Adipocyte (in vitro differentiated cells): ENCODE results near the gene SCN10A.

Experiments
- DNase-seq: peaks from one replicate; pipeline ENCODE4 v3.0.0-alpha.2; 2015; ENCODE audit warnings: low read depth
- H3K27me3 ChIP-seq: replicated peaks from 2 replicates; pipeline ENCODE4 v1.7.0; 2013; ENCODE audit warnings: mild to moderate bottlenecking, low read length, moderate library complexity; ENCODE audit not compliant: control insufficient read depth, insufficient read depth
- H3K36me3 ChIP-seq: 2 replicates; pipeline ENCODE4 v1.7.0; 2013; ENCODE audit warnings: low read length, mild to moderate bottlenecking, moderate library complexity; ENCODE audit not compliant: control insufficient read depth, insufficient read depth, severe bottlenecking
- H3K4me1 ChIP-seq: 2 replicates; pipeline ENCODE4 v1.7.0; 2013; ENCODE audit warnings: mild to moderate bottlenecking, low read length, moderate library complexity; ENCODE audit not compliant: control insufficient read depth, insufficient read depth
- H3K4me3 ChIP-seq: 2 replicates; pipeline ENCODE4 v1.7.0; 2013; ENCODE audit warnings: mild to moderate bottlenecking, low read length, moderate library complexity
- H3K9ac ChIP-seq: 2 replicates; pipeline ENCODE4 v1.7.0; 2013; ENCODE audit warnings: mild to moderate bottlenecking, low read length, moderate library complexity
- H3K9me3 ChIP-seq: 2 replicates; pipeline ENCODE4 v1.7.0; 2013; ENCODE audit warnings: mild to moderate bottlenecking, low read length, moderate library complexity; ENCODE audit not compliant: control insufficient read depth

The SCN10A gene

DNA sequence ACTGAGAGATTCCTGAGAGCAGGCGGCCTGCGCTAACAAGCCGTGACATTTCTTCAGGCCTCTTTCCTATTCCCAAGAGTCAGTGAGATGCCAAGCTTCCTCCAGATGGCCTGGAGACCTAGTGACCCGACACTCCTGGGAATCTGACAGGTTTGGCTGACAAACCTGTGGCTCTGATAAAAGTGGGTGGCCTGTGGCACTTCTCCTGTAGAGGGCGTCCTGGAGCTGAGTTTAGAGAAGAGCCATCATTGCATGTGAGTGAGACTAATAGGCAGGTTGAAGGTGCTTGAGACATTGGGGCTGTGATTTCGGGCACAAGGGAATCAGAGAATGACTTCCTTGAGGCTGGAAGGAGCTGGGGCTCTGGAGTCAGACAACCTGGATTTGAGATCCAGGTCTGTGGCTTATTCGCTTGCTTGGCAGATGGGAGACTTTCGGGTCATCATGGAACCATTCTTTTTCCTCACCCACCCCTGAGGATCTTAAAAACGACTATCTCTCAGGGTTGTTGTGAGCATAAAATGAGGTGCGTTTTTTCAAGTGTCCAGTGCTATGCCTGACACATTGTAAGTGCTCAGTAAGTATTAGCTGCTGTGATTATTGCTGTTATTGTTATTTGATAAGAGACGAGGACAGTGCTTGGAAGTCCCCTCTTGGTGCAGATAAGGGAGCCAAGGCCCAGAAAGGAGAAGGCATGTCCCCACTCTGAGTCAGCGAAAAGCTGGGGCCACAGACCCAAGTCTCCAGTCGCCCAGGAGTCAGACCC, 77.2 kb downstream of the SCN10A start:
- no peak overlapping the region for H3K9ac ChIP-seq
- H3K4me1 ChIP-seq, result no peaks in the 10 kb centered on the region
- no peak overlapping the region for H3K4me3 ChIP-seq
- no peaks in the 10 kb centered on the region for H3K36me3 ChIP-seq
- no peaks in the 10 kb centered on the region for H3K9me3 ChIP-seq
- peak; percentile 59 for DNase-seq
- peaks cover 20% of the 10 kb centered on the region for H3K27me3 ChIP-seq

DNA sequence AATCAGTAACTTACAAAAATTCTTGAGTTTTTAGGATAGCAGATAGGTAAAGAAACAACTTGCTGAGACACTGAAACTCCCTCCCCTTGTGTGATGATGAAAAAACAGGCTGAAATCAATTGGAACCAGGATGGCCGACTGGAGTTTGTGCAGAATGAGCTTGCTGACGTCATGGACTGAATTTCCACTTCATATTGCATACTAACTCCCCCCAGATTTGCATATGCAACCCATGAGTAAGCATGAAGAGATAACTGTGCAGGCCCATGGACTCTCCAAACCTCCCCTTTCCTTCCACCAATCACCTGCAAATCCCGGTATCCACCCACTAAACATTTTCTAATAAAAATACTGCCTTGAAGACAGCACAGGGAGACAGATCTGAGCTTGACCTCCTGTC, 84.5 kb downstream of the SCN10A start:
- H3K9me3 ChIP-seq, result no peaks in the 10 kb centered on the region
- H3K4me3 ChIP-seq, result no peak overlapping the region
- H3K9ac ChIP-seq, result no peak overlapping the region
- H3K4me1 ChIP-seq, result peaks cover 22% of the 10 kb centered on the region
- DNase-seq, result no peak
- no peaks in the 10 kb centered on the region for H3K36me3 ChIP-seq
- peaks cover 5% of the 10 kb centered on the region for H3K27me3 ChIP-seq

DNA sequence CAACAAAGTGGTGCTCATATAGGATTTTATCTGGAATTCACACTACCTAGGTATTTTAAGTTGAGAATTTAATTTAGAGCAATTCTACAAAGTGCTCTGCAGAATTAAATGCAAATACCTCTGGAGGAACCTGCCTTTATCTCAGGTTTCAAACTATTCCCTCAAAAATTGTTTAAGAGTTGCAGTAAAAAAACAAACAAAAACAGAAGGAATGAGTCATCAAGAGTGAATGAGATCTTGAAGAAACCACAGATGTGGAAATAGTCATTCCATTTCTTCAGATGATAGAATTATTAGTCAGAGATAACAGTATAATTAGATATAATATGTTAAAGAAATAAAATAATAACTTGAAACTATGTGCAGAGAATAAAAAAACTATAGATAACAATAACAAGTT, 85.7 kb downstream of the SCN10A start:
- no peak overlapping the region for H3K4me3 ChIP-seq
- H3K36me3 ChIP-seq, result no peaks in the 10 kb centered on the region
- H3K9me3 ChIP-seq, result no peaks in the 10 kb centered on the region
- no peak overlapping the region for H3K9ac ChIP-seq
- H3K4me1 ChIP-seq, result peaks cover 28% of the 10 kb centered on the region
- H3K27me3 ChIP-seq, result peaks cover 5% of the 10 kb centered on the region
- DNase-seq, result peak; percentile 63

DNA sequence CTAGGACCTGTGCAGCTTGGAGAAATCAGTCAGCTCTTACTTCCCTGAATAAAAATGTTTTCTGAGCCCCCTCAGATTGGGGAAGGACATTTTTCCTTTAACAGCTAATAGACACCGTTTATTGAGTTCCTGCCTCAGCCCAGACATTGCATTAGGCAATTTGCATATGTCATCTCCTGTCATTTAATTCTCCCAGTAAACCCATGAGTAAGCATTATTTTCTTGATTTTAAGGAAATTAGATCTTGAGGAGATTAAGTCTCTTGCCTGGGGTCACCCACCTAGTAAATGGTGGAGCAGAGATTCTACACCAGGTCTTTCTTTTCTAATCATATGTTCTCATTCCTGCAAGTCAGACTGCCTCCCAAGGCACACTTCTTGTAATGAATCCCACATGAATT, 88.0 kb downstream of the SCN10A start:
- DNase-seq, result no peak
- H3K9me3 ChIP-seq, result no peaks in the 10 kb centered on the region
- H3K36me3 ChIP-seq, result no peaks in the 10 kb centered on the region
- H3K27me3 ChIP-seq, result peaks cover 5% of the 10 kb centered on the region
- no peak overlapping the region for H3K4me3 ChIP-seq
- H3K9ac ChIP-seq, result no peak overlapping the region
- peaks cover 38% of the 10 kb centered on the region for H3K4me1 ChIP-seq

- Histone ChIP-seq H3K9ac (no peak overlapping the region), H3K9me3 (no peaks in the 10 kb centered on the region), H3K4me3 (no peak overlapping the region), H3K4me1 (peaks cover 36% of the 10 kb centered on the region), H3K36me3 (no peaks in the 10 kb centered on the region), H3K27me3 (no peaks in the 10 kb centered on the region)
- DNase-seq, result no peak
Measured at GRCh38 chr3:38726751-38727150, 89.3 kb downstream of the SCN10A start.

GRCh38 chr3:38725726-38726419, 90.1 kb downstream of the SCN10A start:
- Histone ChIP-seq H3K9me3 (no peaks in the 10 kb centered on the region), H3K4me1 (peaks cover 35% of the 10 kb centered on the region), H3K27me3 (no peaks in the 10 kb centered on the region), H3K4me3 (no peak overlapping the region), H3K36me3 (no peaks in the 10 kb centered on the region), H3K9ac (no peak overlapping the region)
- DNase-seq, result no peak

DNA sequence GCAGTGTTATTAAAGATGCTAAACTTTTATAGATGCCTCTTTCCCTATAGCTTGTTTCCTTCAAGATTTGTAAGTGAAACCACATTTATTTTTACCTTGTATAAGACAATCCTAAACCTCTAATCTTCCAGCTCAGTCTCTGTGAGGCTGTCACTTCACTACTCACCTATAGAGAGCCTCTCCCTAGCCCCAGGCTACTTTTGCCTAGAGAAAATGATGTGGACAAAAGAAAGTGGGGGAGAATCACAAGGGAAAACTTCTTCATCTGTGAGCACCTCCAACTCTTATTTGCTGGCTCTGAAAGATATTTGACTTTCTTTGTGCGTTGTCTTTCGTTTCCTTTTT, 91.7 kb downstream of the SCN10A start:
- no peak overlapping the region for H3K4me3 ChIP-seq
- H3K36me3 ChIP-seq, result no peaks in the 10 kb centered on the region
- H3K9ac ChIP-seq, result no peak overlapping the region
- H3K4me1 ChIP-seq, result peaks cover 24% of the 10 kb centered on the region
- H3K9me3 ChIP-seq, result no peaks in the 10 kb centered on the region
- peaks cover 7% of the 10 kb centered on the region for H3K27me3 ChIP-seq
- DNase-seq, result no peak

- H3K4me3 ChIP-seq, result no peak overlapping the region
- H3K4me1 ChIP-seq, result peaks cover 24% of the 10 kb centered on the region
- no peak for DNase-seq
- H3K9me3 ChIP-seq, result no peaks in the 10 kb centered on the region
- H3K9ac ChIP-seq, result no peak overlapping the region
- peaks cover 8% of the 10 kb centered on the region for H3K27me3 ChIP-seq
- H3K36me3 ChIP-seq, result no peaks in the 10 kb centered on the region
Measured at GRCh38 chr3:38723569-38724391, 92.2 kb downstream of the SCN10A start.

DNA sequence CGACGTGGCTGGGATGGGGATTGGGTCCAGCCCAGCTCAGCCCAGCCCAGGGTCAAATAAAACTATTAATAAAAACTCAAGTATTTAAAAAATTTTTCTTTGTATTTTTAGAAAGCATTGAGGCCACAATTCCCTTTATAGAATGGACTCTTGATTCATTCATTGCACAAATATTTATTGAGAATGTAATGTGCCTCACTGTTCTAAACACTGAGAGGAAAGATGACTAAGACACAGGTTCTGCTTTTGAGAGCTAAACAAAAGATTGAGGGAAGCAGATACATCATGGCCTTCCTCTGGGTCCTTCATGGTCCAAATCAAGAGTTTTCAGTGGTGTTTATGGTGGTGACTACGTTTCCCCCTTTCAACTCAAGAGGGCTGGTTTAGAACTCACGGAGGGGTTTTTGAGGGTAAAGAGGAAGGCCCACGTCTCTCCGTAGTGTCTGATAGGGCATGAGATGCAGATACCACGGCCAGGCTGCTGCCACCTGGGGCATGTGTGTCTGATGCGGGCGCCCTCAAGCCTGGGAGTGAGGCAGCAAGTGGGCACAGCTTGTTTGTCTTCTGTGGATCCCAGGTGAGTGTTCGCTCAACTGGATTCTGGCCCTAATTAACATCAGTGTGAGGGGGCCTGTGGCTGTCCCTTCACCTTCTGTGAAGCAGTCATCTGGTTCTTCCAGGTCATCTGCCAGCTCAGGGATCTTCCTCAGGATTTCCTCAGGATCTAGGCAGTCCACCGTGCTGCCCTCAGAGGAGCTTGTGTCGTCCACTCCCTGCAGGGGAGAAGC, 93.0 kb downstream of the SCN10A start:
- Histone ChIP-seq H3K36me3 (no peaks in the 10 kb centered on the region), H3K9me3 (no peaks in the 10 kb centered on the region), H3K9ac (peak overlapping the region; percentile 44), H3K4me1 (peaks cover 24% of the 10 kb centered on the region), H3K27me3 (peaks cover 10% of the 10 kb centered on the region), H3K4me3 (no peak overlapping the region)
- peak; percentile 7 for DNase-seq

GRCh38 chr3:38721207-38721772, 94.7 kb downstream of the SCN10A start:
- Histone ChIP-seq H3K9ac (no peak overlapping the region), H3K36me3 (no peaks in the 10 kb centered on the region), H3K4me3 (no peak overlapping the region), H3K27me3 (peaks cover 14% of the 10 kb centered on the region), H3K4me1 (peaks cover 24% of the 10 kb centered on the region), H3K9me3 (no peaks in the 10 kb centered on the region)
- DNase-seq, result no peak
